Stomach smooth muscle (tissue), 2 donors: ENCODE measurements around the gene GFPT2.

Experiments
- H3K27ac ChIP-seq: one replicate; pipeline ENCODE4 v1.7.0; 2013; ENCODE audit warnings: mild to moderate bottlenecking, low read length, inconsistent platforms
- H3K27me3 ChIP-seq, 2 donors: one replicate each; pipeline ENCODE4 v1.7.0; 2013; ENCODE audit warnings: low read length in 2 of 2; ENCODE audit not compliant: insufficient read depth in 2 of 2, control insufficient read depth in 1 of 2
- H3K36me3 ChIP-seq, 2 donors: one replicate each; pipeline ENCODE4 v1.7.0; 2013; ENCODE audit warnings: low read length in 2 of 2; ENCODE audit not compliant: control insufficient read depth in 2 of 2, insufficient read depth in 2 of 2
- H3K4me1 ChIP-seq: one replicate; pipeline ENCODE4 v1.7.0; 2013; ENCODE audit warnings: low read length; ENCODE audit not compliant: control insufficient read depth, insufficient read depth
- H3K4me3 ChIP-seq, 2 donors: one replicate each; pipeline ENCODE4 v1.7.0; 2013; ENCODE audit warnings: low read length in 2 of 2
- H3K9ac ChIP-seq, 2 donors: one replicate each; pipeline ENCODE4 v1.7.0; 2013; ENCODE audit warnings: low read length in 2 of 2, mild to moderate bottlenecking in 1 of 2
- H3K9me3 ChIP-seq, 2 donors: one replicate each; pipeline ENCODE4 v1.7.0; 2013; ENCODE audit warnings: low read length in 2 of 2; ENCODE audit not compliant: control insufficient read depth in 2 of 2
- donor health status: healthy.
- donor health status: Pancreatic carcinoma.

The GFPT2 gene

GRCh38 chr5:180390441-180391190 lies 37.5 kb upstream of the GFPT2 start:
- Histone ChIP-seq H3K9ac (no peak overlapping the region), H3K4me1 (no peaks in the 10 kb centered on the region), H3K27me3 (no peaks in the 10 kb centered on the region), H3K36me3 (no peaks in the 10 kb centered on the region), H3K27ac (no peak overlapping the region), H3K4me3 (no peak overlapping the region), H3K9me3 (no peaks in the 10 kb centered on the region)

GRCh38 chr5:180389252-180390101 lies 36.3 kb upstream of the GFPT2 start:
- Histone ChIP-seq H3K36me3 (no peaks in the 10 kb centered on the region), H3K27me3 (no peaks in the 10 kb centered on the region), H3K27ac (no peak overlapping the region), H3K9me3 (no peaks in the 10 kb centered on the region), H3K4me1 (no peaks in the 10 kb centered on the region), H3K9ac (no peak overlapping the region), H3K4me3 (no peak overlapping the region)

- Histone ChIP-seq H3K9me3 (no peaks in the 10 kb centered on the region), H3K4me3 (no peak overlapping the region), H3K9ac (no peak overlapping the region), H3K36me3 (no peaks in the 10 kb centered on the region), H3K4me1 (no peaks in the 10 kb centered on the region), H3K27me3 (peaks cover 2 to 4% of the 10 kb centered on the region in 2 donors), H3K27ac (no peak overlapping the region)
These were observed 34.7 kb upstream of the GFPT2 start for GRCh38 chr5:180387798-180388197.

GRCh38 chr5:180382926-180383325 lies 29.8 kb upstream of the GFPT2 start:
- no peak overlapping the region for H3K9ac ChIP-seq

GRCh38 chr5:180381851-180382480 lies 28.8 kb upstream of the GFPT2 start:
- Histone ChIP-seq H3K4me1 (peaks cover 13% of the 10 kb centered on the region), H3K27me3 (peaks cover 2 to 4% of the 10 kb centered on the region in 2 donors), H3K9ac (no peak overlapping the region), H3K9me3 (no peaks in the 10 kb centered on the region), H3K27ac (no peak overlapping the region), H3K36me3 (no peaks in the 10 kb centered on the region), H3K4me3 (no peak overlapping the region)

More at GRCh38 chr5:180382926-180383325, 29.8 kb upstream of the GFPT2 start:
- H3K9me3 ChIP-seq = no peaks in the 10 kb centered on the region
- no peak overlapping the region for H3K27ac ChIP-seq
- peaks cover 2 to 4% of the 10 kb centered on the region in 2 donors for H3K27me3 ChIP-seq
- H3K4me1 ChIP-seq = peaks cover 13% of the 10 kb centered on the region
- H3K36me3 ChIP-seq = no peaks in the 10 kb centered on the region
- H3K4me3 ChIP-seq = no peak overlapping the region

GRCh38 chr5:180381428-180381827 lies 28.3 kb upstream of the GFPT2 start:
- no peak overlapping the region for H3K4me3 ChIP-seq
- H3K4me1 ChIP-seq = peaks cover 13% of the 10 kb centered on the region
- no peaks in the 10 kb centered on the region for H3K9me3 ChIP-seq
- no peak overlapping the region for H3K9ac ChIP-seq
- no peak overlapping the region for H3K27ac ChIP-seq
- no peaks in the 10 kb centered on the region for H3K36me3 ChIP-seq
- H3K27me3 ChIP-seq = peaks cover 2 to 4% of the 10 kb centered on the region in 2 donors

GRCh38 chr5:180380856-180381255 lies 27.7 kb upstream of the GFPT2 start:
- H3K9me3 ChIP-seq = no peaks in the 10 kb centered on the region
- H3K27ac ChIP-seq = no peak overlapping the region
- H3K4me3 ChIP-seq = no peak overlapping the region
- peaks cover 13% of the 10 kb centered on the region for H3K4me1 ChIP-seq
- no peak overlapping the region for H3K9ac ChIP-seq
- peaks cover 2 to 4% of the 10 kb centered on the region in 2 donors for H3K27me3 ChIP-seq
- no peaks in the 10 kb centered on the region for H3K36me3 ChIP-seq

GRCh38 chr5:180380441-180380840 lies 27.3 kb upstream of the GFPT2 start:
- Histone ChIP-seq H3K9ac (no peak overlapping the region), H3K4me1 (peaks cover 13% of the 10 kb centered on the region), H3K36me3 (no peaks in the 10 kb centered on the region), H3K27ac (no peak overlapping the region), H3K27me3 (peaks cover 2 to 4% of the 10 kb centered on the region in 2 donors), H3K4me3 (no peak overlapping the region), H3K9me3 (no peaks in the 10 kb centered on the region)

- Histone ChIP-seq H3K27ac (no peak overlapping the region), H3K4me3 (no peak overlapping the region), H3K36me3 (no peaks in the 10 kb centered on the region), H3K9me3 (no peaks in the 10 kb centered on the region), H3K9ac (no peak overlapping the region), H3K4me1 (peaks cover 13% of the 10 kb centered on the region), H3K27me3 (peaks cover 2 to 4% of the 10 kb centered on the region in 2 donors)
These were observed 26.4 kb upstream of the GFPT2 start for GRCh38 chr5:180379355-180380070.
